HCT116 (cell line): ENCODE results near the gene HOMER1. TPM values are rescaled to one million over a fixed set of nuclear protein-coding genes. Genes with fewer than 3 reads are reported as not detected.

Experiments
- ATAC-seq: fragments of 200-7000 bp; cut with Tn5 transposase; 2 replicates; pipeline ENCODE4 v1.9.1; 2020; ENCODE audit warnings: mild to moderate bottlenecking, moderate library complexity
- BruUV-seq: library from RNA; stranded (reverse); fragments of 400-500 nt; replicated peaks from 2 replicates; lab custom pipeline; 2021; lab: Mats Ljungman, UMichigan
- CTCF ChIA-PET: fragments of 300-600 bp; sonication (Branson Sonifier 250); formaldehyde crosslinking; loops from one replicate; lab custom pipeline; 2021; ENCODE audit warnings: antibody characterized with exemption; lab: Charles Lee
- POLR2A ChIA-PET: fragments of 300-600, 350-600 bp; sonication (Branson Sonifier 250); formaldehyde crosslinking; loops from one replicate; lab custom pipeline; 2021; ENCODE audit warnings: antibody characterized with exemption; lab: Charles Lee
- RAD21 ChIA-PET, 2 experiments: fragments of 300-600 bp; sonication (Branson Sonifier 250); formaldehyde crosslinking; loops; one replicate each; lab custom pipeline; 2023; ENCODE audit warnings: low total read pairs in 2 of 2; ENCODE audit not compliant: uncharacterized antibody in 2 of 2, unreplicated experiment in 2 of 2, low non-redundant PET in 1 of 2; lab: Charles Lee
- DNase-seq: peaks from one replicate; pipeline ENCODE4 v3.0.0-alpha.2; 2010; ENCODE audit warnings: low read depth, low spot score
- H2AFZ ChIP-seq: fragments of 200-600 bp; shearing (Covaris generic), sonication (generic); 2 replicates; pipeline ENCODE4 v1.6.1; 2017; ENCODE audit warnings: low read depth, mixed run types, mixed read lengths, antibody characterized with exemption, low read length; ENCODE audit not compliant: poor library complexity, severe bottlenecking
- H3K27ac ChIP-seq: 2 replicates; pipeline ENCODE4 v1.5.1; 2012; ENCODE audit warnings: low read depth, low read length
- H3K27me3 ChIP-seq: fragments of 200-600 bp; sonication (generic); 2 replicates; pipeline ENCODE4 v1.6.1; 2016; ENCODE audit warnings: mixed run types, low read length, mixed read lengths; ENCODE audit not compliant: insufficient read depth
- H3K36me3 ChIP-seq, 2 experiments: fragments of 200-500 bp in 1 of 2; fragments of 200-600 bp in 1 of 2; sonication (Bioruptor generic) in 1 of 2; sonication (generic) in 1 of 2; 2 replicates each; pipeline versions ENCODE4 v1.5.1 to v1.6.1; 2014 to 2016; ENCODE audit warnings: low read length in 2 of 2, inconsistent platforms in 1 of 2, mixed read lengths in 1 of 2, mixed run types in 1 of 2; ENCODE audit not compliant: insufficient read depth in 2 of 2, control insufficient read depth in 1 of 2
- H3K4me1 ChIP-seq, 2 experiments: fragments of 200-600 bp in 1 of 2; sonication (generic) in 1 of 2; 2 replicates each; pipeline versions ENCODE4 v1.5.1 to v1.6.1; 2012 to 2017; ENCODE audit warnings: low read length in 2 of 2, inconsistent platforms in 1 of 2, mild to moderate bottlenecking in 1 of 2, mixed read lengths in 1 of 2, mixed run types in 1 of 2, moderate library complexity in 1 of 2; ENCODE audit not compliant: insufficient read depth in 2 of 2, control insufficient read depth in 1 of 2
- H3K4me2 ChIP-seq: fragments of 200-600 bp; sonication (generic); 2 replicates; pipeline ENCODE4 v1.6.1; 2017; ENCODE audit warnings: mixed run types, low read length, mixed read lengths
- H3K4me3 ChIP-seq, 2 experiments: fragments of 200-600 bp in 1 of 2; sonication (generic) in 1 of 2; replicated peaks in 1 of 2; 2 replicates each; pipeline ENCODE4 v1.5.1; 2011 to 2016; ENCODE audit warnings: low read length in 2 of 2, control low read depth in 1 of 2, low read depth in 1 of 2, mild to moderate bottlenecking in 1 of 2, mixed read lengths in 1 of 2, mixed run types in 1 of 2
- H3K79me2 ChIP-seq: fragments of 200-600 bp; sonication (generic); 2 replicates; pipeline ENCODE4 v1.6.1; 2017; ENCODE audit warnings: mild to moderate bottlenecking, mixed run types, low read length, moderate library complexity, mixed read lengths; ENCODE audit not compliant: insufficient read depth
- H3K9ac ChIP-seq: fragments of 200-600 bp; sonication (generic); 2 replicates; pipeline ENCODE4 v1.6.1; 2016; ENCODE audit warnings: low read length, mixed read lengths
- H3K9me2 ChIP-seq: fragments of 200-600 bp; sonication (generic), shearing (Covaris generic); 2 replicates; pipeline ENCODE4 v1.6.1; 2017; ENCODE audit warnings: mixed run types, mild to moderate bottlenecking, moderate library complexity; ENCODE audit not compliant: insufficient read depth
- H3K9me3 ChIP-seq, 2 experiments: fragments of 200-500 bp in 1 of 2; fragments of 200-600 bp in 1 of 2; sonication (Bioruptor generic) in 1 of 2; sonication (generic) in 1 of 2; 2 replicates each; pipeline ENCODE4 v1.6.1; 2014 to 2017; ENCODE audit warnings: low read length in 2 of 2, mixed read lengths in 2 of 2, inconsistent platforms in 1 of 2, low read depth in 1 of 2, mild to moderate bottlenecking in 1 of 2, mixed run types in 1 of 2, moderate library complexity in 1 of 2; ENCODE audit not compliant: control insufficient read depth in 1 of 2, insufficient read depth in 1 of 2
- H4K20me1 ChIP-seq: fragments of 200-600 bp; sonication (generic), shearing (Covaris generic); 2 replicates; pipeline ENCODE4 v1.6.1; 2017; ENCODE audit warnings: mixed run types, mild to moderate bottlenecking, moderate library complexity; ENCODE audit not compliant: insufficient read depth
- CBX3 ChIP-seq: IDR thresholded peaks from 2 replicates; pipeline ENCODE4 v1.6.1; 2012; ENCODE audit warnings: low read depth
- EZH2phosphoT487 ChIP-seq: fragments of 200-600 bp; IDR thresholded peaks from 2 replicates; pipeline ENCODE4 v1.6.1; 2018; ENCODE audit warnings: antibody characterized with exemption, borderline replicate concordance
- POLR2AphosphoS5 ChIP-seq: IDR thresholded peaks from 2 replicates; pipeline ENCODE4 v1.6.1; 2011; ENCODE audit warnings: mild to moderate bottlenecking, low read depth, low read length, moderate library complexity
- RAD21 ChIP-seq: IDR thresholded peaks from 2 replicates; pipeline ENCODE4 v1.6.1; 2012; ENCODE audit warnings: low read depth, mild to moderate bottlenecking
- SP1 ChIP-seq: IDR thresholded peaks from 2 replicates; pipeline ENCODE4 v1.6.1; 2012; ENCODE audit warnings: low read depth
- YY1 ChIP-seq: IDR thresholded peaks from 2 replicates; pipeline ENCODE4 v1.6.1; 2011; ENCODE audit warnings: low read length, low read depth, moderate library complexity, mild to moderate bottlenecking; ENCODE audit not compliant: insufficient replicate concordance; ENCODE audit errors: extremely low read depth
- ZNF274 ChIP-seq: fragments of 200-500 bp; sonication (Bioruptor generic); IDR thresholded peaks from 2 replicates; pipeline ENCODE4 v1.6.1; 2014; ENCODE audit warnings: mild to moderate bottlenecking, low read depth, low read length, inconsistent platforms
- intact Hi-C: fragments of 100-400 bp; cut with micrococcal nuclease; formaldehyde crosslinking; loops from 2 replicates; pipeline ENCODE4 v1.10.0; 2022
- total RNA-seq: library from RNA; stranded (reverse); gene quantifications from one replicate; pipeline ENCODE4 v1.2.1, GENCODE V29; 2021; ENCODE audit not compliant: unreplicated experiment
- TF ChIP-seq, protein P1 (sequence below), 3 experiments: fragments of 200-600 bp in 1 of 3; sonication (generic) in 1 of 3; IDR thresholded peaks in 2 of 3; conservative IDR thresholded peaks in 1 of 3; 2 replicates each; pipeline ENCODE4 v1.5.1; 2012 to 2017; ENCODE audit warnings: low read depth in 2 of 3, low read length in 2 of 3, antibody characterized with exemption in 1 of 3, borderline replicate concordance in 1 of 3, control low read depth in 1 of 3, mild to moderate bottlenecking in 1 of 3, mixed read lengths in 1 of 3, mixed run types in 1 of 3, moderate library complexity in 1 of 3; ENCODE audit not compliant: insufficient read depth in 1 of 3
- TF ChIP-seq, protein P2 (sequence below): IDR thresholded peaks from 2 replicates; pipeline ENCODE4 v1.6.1; 2011; ENCODE audit warnings: mild to moderate bottlenecking, low read length, moderate library complexity; ENCODE audit not compliant: insufficient replicate concordance; ENCODE audit errors: extremely low read depth

HOMER1 gene
- total RNA-seq, 1 experiment from 2014 or later, result 21.4 TPM

- no peak overlapping the region for H3K4me3 ChIP-seq
- no peak overlapping the region for H3K9ac ChIP-seq
- H3K9me3 ChIP-seq, result no peaks in the 10 kb centered on the region
- no peak overlapping the region for H3K4me2 ChIP-seq
- no peaks in the 10 kb centered on the region for H3K79me2 ChIP-seq
- H3K4me1 ChIP-seq, result peaks cover 4 to 6% of the 10 kb centered on the region in 2 experiments; a peak in 2 of 4 replicates
- no TSS peak for BruUV-seq
- no peaks in the 10 kb centered on the region for H3K27me3 ChIP-seq
- DNase-seq (no peak), ATAC-seq (no peak)
- intact Hi-C loops, result no loop called here
- H4K20me1 ChIP-seq, result no peaks in the 10 kb centered on the region
- TF ChIP-seq, protein P1, sequence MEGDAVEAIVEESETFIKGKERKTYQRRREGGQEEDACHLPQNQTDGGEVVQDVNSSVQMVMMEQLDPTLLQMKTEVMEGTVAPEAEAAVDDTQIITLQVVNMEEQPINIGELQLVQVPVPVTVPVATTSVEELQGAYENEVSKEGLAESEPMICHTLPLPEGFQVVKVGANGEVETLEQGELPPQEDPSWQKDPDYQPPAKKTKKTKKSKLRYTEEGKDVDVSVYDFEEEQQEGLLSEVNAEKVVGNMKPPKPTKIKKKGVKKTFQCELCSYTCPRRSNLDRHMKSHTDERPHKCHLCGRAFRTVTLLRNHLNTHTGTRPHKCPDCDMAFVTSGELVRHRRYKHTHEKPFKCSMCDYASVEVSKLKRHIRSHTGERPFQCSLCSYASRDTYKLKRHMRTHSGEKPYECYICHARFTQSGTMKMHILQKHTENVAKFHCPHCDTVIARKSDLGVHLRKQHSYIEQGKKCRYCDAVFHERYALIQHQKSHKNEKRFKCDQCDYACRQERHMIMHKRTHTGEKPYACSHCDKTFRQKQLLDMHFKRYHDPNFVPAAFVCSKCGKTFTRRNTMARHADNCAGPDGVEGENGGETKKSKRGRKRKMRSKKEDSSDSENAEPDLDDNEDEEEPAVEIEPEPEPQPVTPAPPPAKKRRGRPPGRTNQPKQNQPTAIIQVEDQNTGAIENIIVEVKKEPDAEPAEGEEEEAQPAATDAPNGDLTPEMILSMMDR (IDR thresholded peaks at IDR 0.05 in 2 of 3, conservative IDR thresholded peaks at IDR 0.05 in 1 of 3; ENCODE audit: borderline replicate concordance in 1 of 3, insufficient read depth in 1 of 3, low read depth in 2 of 3, low read length in 2 of 3), result no peak
- TF ChIP-seq POLR2AphosphoS5 (no peak), RAD21 (no peak), YY1 (no peak), ZNF274 (no peak), SP1 (no peak), EZH2phosphoT487 (no peak), CBX3 (no peak)
- TF ChIP-seq, protein P2, sequence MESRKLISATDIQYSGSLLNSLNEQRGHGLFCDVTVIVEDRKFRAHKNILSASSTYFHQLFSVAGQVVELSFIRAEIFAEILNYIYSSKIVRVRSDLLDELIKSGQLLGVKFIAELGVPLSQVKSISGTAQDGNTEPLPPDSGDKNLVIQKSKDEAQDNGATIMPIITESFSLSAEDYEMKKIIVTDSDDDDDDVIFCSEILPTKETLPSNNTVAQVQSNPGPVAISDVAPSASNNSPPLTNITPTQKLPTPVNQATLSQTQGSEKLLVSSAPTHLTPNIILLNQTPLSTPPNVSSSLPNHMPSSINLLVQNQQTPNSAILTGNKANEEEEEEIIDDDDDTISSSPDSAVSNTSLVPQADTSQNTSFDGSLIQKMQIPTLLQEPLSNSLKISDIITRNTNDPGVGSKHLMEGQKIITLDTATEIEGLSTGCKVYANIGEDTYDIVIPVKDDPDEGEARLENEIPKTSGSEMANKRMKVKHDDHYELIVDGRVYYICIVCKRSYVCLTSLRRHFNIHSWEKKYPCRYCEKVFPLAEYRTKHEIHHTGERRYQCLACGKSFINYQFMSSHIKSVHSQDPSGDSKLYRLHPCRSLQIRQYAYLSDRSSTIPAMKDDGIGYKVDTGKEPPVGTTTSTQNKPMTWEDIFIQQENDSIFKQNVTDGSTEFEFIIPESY, result no peak
- POLR2A ChIA-PET, result no interaction called here
- peak overlapping the region; percentile 49 for H2AFZ ChIP-seq
- H3K9me2 ChIP-seq, result no peaks in the 10 kb centered on the region
- CTCF ChIA-PET, result no interaction called here
- H3K36me3 ChIP-seq, result no peaks in the 10 kb centered on the region
- RAD21 ChIA-PET, result no interaction called here
- H3K27ac ChIP-seq, result no peak overlapping the region
Measured at GRCh38 chr5:79544131-79544530, 30.2 kb upstream of the HOMER1 start.
